H9 (cell line): ENCODE results near the gene FBXO27. TPM values are rescaled to one million over a fixed set of nuclear protein-coding genes. Genes with fewer than 3 reads are reported as not detected.

ENCODE experiments used
- DNase-seq: peaks from one replicate; pipeline ENCODE4 v3.0.0-alpha.2; 2017
- H2AFZ ChIP-seq: one replicate; pipeline ENCODE4 v1.6.1; 2013; ENCODE audit warnings: mild to moderate bottlenecking, low read length, control low read depth, moderate library complexity
- H2AK5ac ChIP-seq: 2 replicates; pipeline ENCODE4 v1.6.1; 2013; ENCODE audit warnings: low read length, control low read depth, mixed read lengths; ENCODE audit not compliant: insufficient read length
- H2BK120ac ChIP-seq: one replicate; pipeline ENCODE4 v1.6.1; 2013; ENCODE audit warnings: low read depth, mild to moderate bottlenecking, low read length, control low read depth, inconsistent platforms; ENCODE audit not compliant: poor library complexity, severe bottlenecking
- H2BK12ac ChIP-seq: 2 replicates; pipeline ENCODE4 v1.6.1; 2013; ENCODE audit warnings: low read length, control low read depth, mixed read lengths, low read depth; ENCODE audit not compliant: insufficient read length
- H2BK15ac ChIP-seq: 2 replicates; pipeline ENCODE4 v1.6.1; 2013; ENCODE audit warnings: low read depth, low read length, control low read depth
- H2BK20ac ChIP-seq: one replicate; pipeline ENCODE4 v1.6.1; 2013; ENCODE audit warnings: low read depth, mild to moderate bottlenecking, low read length, control low read depth, inconsistent platforms; ENCODE audit not compliant: poor library complexity, severe bottlenecking
- H2BK5ac ChIP-seq: 2 replicates; pipeline ENCODE4 v1.6.1; 2013; ENCODE audit warnings: low read length, control low read depth, mixed read lengths; ENCODE audit not compliant: insufficient read length
- H3K14ac ChIP-seq: 2 replicates; pipeline ENCODE4 v1.6.1; 2013; ENCODE audit warnings: low read length, control low read depth; ENCODE audit not compliant: insufficient read depth
- H3K18ac ChIP-seq: 2 replicates; pipeline ENCODE4 v1.6.1; 2013; ENCODE audit warnings: low read depth, mild to moderate bottlenecking, mixed read lengths, low read length, control low read depth; ENCODE audit not compliant: insufficient read length
- H3K23ac ChIP-seq: 2 replicates; pipeline ENCODE4 v1.6.1; 2013; ENCODE audit warnings: low read length, control low read depth, mixed read lengths, low read depth; ENCODE audit not compliant: insufficient read length
- H3K23me2 ChIP-seq: 2 replicates; pipeline ENCODE4 v1.6.1; 2013; ENCODE audit warnings: low read depth, mild to moderate bottlenecking, mixed read lengths, low read length, control low read depth; ENCODE audit not compliant: insufficient read length, poor library complexity, severe bottlenecking
- H3K27ac ChIP-seq: 2 replicates; pipeline ENCODE4 v1.5.1; 2013; ENCODE audit warnings: low read length, control low read depth, mixed read lengths, low read depth; ENCODE audit not compliant: insufficient read length
- H3K27me3 ChIP-seq: 2 replicates; pipeline ENCODE4 v1.6.1; 2013; ENCODE audit warnings: low read length, control low read depth, inconsistent platforms; ENCODE audit not compliant: insufficient read depth
- H3K4ac ChIP-seq: 2 replicates; pipeline ENCODE4 v1.6.1; 2013; ENCODE audit warnings: low read depth, mild to moderate bottlenecking, control low read depth, inconsistent platforms, low read length, moderate library complexity
- H3K4me1 ChIP-seq: 2 replicates; pipeline ENCODE4 v1.6.1; 2013; ENCODE audit warnings: low read length, control low read depth, inconsistent platforms; ENCODE audit not compliant: insufficient read depth
- H3K4me2 ChIP-seq: 2 replicates; pipeline ENCODE4 v1.6.1; 2013; ENCODE audit warnings: low read length, control low read depth, mixed read lengths; ENCODE audit not compliant: insufficient read length, insufficient read depth
- H3K56ac ChIP-seq: 2 replicates; pipeline ENCODE4 v1.6.1; 2013; ENCODE audit warnings: low read depth, mild to moderate bottlenecking, mixed read lengths, low read length, control low read depth; ENCODE audit not compliant: insufficient read length
- H3K79me1 ChIP-seq: 2 replicates; pipeline ENCODE4 v1.6.1; 2013; ENCODE audit warnings: low read depth, mild to moderate bottlenecking, moderate library complexity, low read length, control low read depth, inconsistent platforms; ENCODE audit not compliant: insufficient read depth, poor library complexity, severe bottlenecking
- H3K79me2 ChIP-seq: 2 replicates; pipeline ENCODE4 v1.6.1; 2013; ENCODE audit warnings: low read length, control low read depth, inconsistent platforms; ENCODE audit not compliant: insufficient read depth
- H3K9ac ChIP-seq: 2 replicates; pipeline ENCODE4 v1.6.1; 2013; ENCODE audit warnings: low read length, control low read depth, mixed read lengths; ENCODE audit not compliant: insufficient read length; ENCODE audit errors: extremely low read depth
- H3K9me3 ChIP-seq: one replicate; pipeline ENCODE4 v1.6.1; 2013; ENCODE audit warnings: low read depth, low read length, inconsistent platforms; ENCODE audit not compliant: control insufficient read depth
- H3T11ph ChIP-seq: one replicate; pipeline ENCODE4 v1.6.1; 2013; ENCODE audit warnings: mild to moderate bottlenecking, low read length, control low read depth, inconsistent platforms
- H4K20me1 ChIP-seq: one replicate; pipeline ENCODE4 v1.6.1; 2013; ENCODE audit not compliant: control insufficient read depth, insufficient read length, insufficient read depth
- H4K5ac ChIP-seq: 2 replicates; pipeline ENCODE4 v1.6.1; 2013; ENCODE audit warnings: low read depth, mild to moderate bottlenecking, mixed read lengths, low read length, control low read depth; ENCODE audit not compliant: insufficient read length
- H4K8ac ChIP-seq: replicated peaks from 2 replicates; pipeline ENCODE4 v1.6.1; 2013; ENCODE audit warnings: low read length, control low read depth, mixed read lengths, low read depth; ENCODE audit not compliant: insufficient read length
- H4K91ac ChIP-seq: 2 replicates; pipeline ENCODE4 v1.6.1; 2013; ENCODE audit warnings: low read depth, mild to moderate bottlenecking, moderate library complexity, mixed read lengths, low read length, control low read depth; ENCODE audit not compliant: insufficient read length
- H3K27ac Mint-ChIP-seq, 3 experiments: 2 replicates in 2 of 3; 3 replicates in 1 of 3; pipeline ENCODE4 v1.8.0; 2020 to 2021; ENCODE audit warnings: mixed read lengths in 3 of 3, mild to moderate bottlenecking in 1 of 3, moderate library complexity in 1 of 3
- H3K27me3 Mint-ChIP-seq: 2 replicates; pipeline ENCODE4 v1.8.0; 2021; ENCODE audit warnings: low read depth, mild to moderate bottlenecking, moderate library complexity, mixed read lengths
- H3K36me3 Mint-ChIP-seq, 3 experiments: 2 replicates in 2 of 3; 3 replicates in 1 of 3; pipeline ENCODE4 v1.8.0; 2020 to 2021; ENCODE audit warnings: low read depth in 3 of 3, mixed read lengths in 3 of 3; ENCODE audit not compliant: insufficient read depth in 1 of 3
- H3K4me1 Mint-ChIP-seq, 2 experiments: 2 replicates each; pipeline ENCODE4 v1.8.0; 2020; ENCODE audit warnings: mixed read lengths in 2 of 2
- H3K4me3 Mint-ChIP-seq, 2 experiments: 2 replicates in 1 of 2; 3 replicates in 1 of 2; pipeline ENCODE4 v1.8.0; 2020 to 2021; ENCODE audit warnings: mild to moderate bottlenecking in 2 of 2, mixed read lengths in 2 of 2, moderate library complexity in 1 of 2
- H3K9me3 Mint-ChIP-seq, 2 experiments: 2 replicates in 1 of 2; 3 replicates in 1 of 2; pipeline ENCODE4 v1.8.0; 2020; ENCODE audit warnings: mild to moderate bottlenecking in 2 of 2, mixed read lengths in 2 of 2, moderate library complexity in 1 of 2
- CTCF ChIP-seq: fragments of 200-600 bp; sonication (generic); conservative IDR thresholded peaks from 3 replicates; pipeline ENCODE4 v1.8.0; 2021; ENCODE audit warnings: antibody characterized with exemption, mild to moderate bottlenecking
- WGBS: extraction: QIAGEN DNeasy Blood & Tissue Kit; methylation state at CpG from one replicate; pipeline ENCODE4 v1.1.7; 2013; ENCODE audit warnings: missing lambda C conversion rate, low lambda C conversion rate, mixed read lengths; ENCODE audit not compliant: insufficient read length; ENCODE audit errors: extremely low coverage; 5-methylcytosine and 5-hydroxymethylcytosine counted together
- long read RNA-seq: library from polyadenylated mRNA; unstranded; transcript quantifications from one replicate; pipeline ENCODE4 v2.0.0, GENCODE V29; 2020
- total RNA-seq: library from RNA; stranded (reverse); gene quantifications from 2 replicates; pipeline ENCODE4 v1.2.1, GENCODE V29; 2021

The FBXO27 gene
- 14.5 and 16.7 TPM in 2 replicates for total RNA-seq
- long read RNA-seq, partial matches to known transcripts = 6 of 10 reads
- long read RNA-seq, other reads (novel, unspliced or antisense) = 4 of 10 reads

DNA sequence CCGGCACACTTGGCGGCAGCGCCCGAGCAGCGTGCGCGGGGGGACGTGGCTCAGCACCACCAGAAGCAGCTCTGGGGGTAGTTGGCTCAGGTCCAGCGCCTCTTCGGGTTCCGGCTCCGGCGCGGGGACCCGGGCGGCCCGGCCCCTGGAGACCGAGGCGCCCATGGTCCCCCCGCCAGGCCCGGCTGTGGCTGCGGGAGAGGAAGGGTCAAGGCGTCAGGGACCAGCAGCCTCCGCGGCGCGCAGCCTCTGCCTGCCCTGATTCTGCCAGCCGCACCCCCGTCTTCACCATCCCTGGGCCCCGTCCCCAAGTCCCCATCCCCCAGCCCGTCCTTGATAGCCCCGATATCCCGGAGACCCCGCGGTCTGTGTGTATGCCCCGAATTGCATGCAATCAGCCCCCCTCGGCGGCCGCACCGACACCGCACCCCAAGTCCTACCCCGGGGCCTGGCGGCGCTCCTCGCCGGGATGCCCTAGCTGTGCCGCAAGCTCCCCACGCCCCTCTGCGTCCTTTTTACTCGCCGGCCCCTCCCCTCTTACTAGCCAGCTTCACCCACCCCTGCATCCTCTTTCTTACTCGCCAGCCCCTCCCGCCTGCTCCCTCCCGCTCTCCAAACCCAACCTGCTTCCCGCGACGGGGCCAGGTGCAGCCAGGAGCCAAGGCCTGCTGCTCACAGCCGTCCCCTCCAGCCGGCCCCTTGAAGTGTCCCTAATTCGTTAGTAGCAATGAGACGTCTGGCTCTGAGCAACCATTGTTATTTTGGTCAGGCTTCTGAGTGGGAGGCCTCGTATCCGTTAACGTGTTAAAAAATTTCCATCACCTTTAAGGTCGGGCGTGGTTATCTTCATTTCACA lies at the start of gene FBXO27:
TSS of gene FBXO27 (minus strand) at position 487 of the 856 bp plus-strand sequence. CDS start at position 165, 322 bp downstream.
- no peak within 1 kb of the TSS for H2BK12ac ChIP-seq
- H3K4me1 Mint-ChIP-seq = peaks cover 7 to 11% of the 10 kb centered on the region in 2 experiments; a peak in 2 of 4 replicates
- peaks cover 5% of the 10 kb centered on the region for H3K9me3 ChIP-seq
- no peak within 1 kb of the TSS for H4K5ac ChIP-seq
- H3K27ac ChIP-seq = no peak within 1 kb of the TSS
- no peaks in the 10 kb centered on the region for H4K20me1 ChIP-seq
- no peak within 1 kb of the TSS for H2BK15ac ChIP-seq
- H2BK20ac ChIP-seq = no peak within 1 kb of the TSS
- no peak within 1 kb of the TSS for H4K91ac ChIP-seq
- H3K18ac ChIP-seq = peak within 1 kb of the TSS; percentile 61
- H3K27me3 ChIP-seq = no peaks in the 10 kb centered on the region; the same call in 1 of the 2 replicates
- no peak within 1 kb of the TSS for H3K56ac ChIP-seq
- no peak within 1 kb of the TSS for H3T11ph ChIP-seq
- no peak; the same call in 2 of the 3 replicates for TF ChIP-seq CTCF
- no peak within 1 kb of the TSS for H3K4ac ChIP-seq
- H3K9me3 Mint-ChIP-seq = peaks cover 6% of the 10 kb centered on the region in 2 experiments
- H2BK5ac ChIP-seq = no peak within 1 kb of the TSS
- H3K79me1 ChIP-seq = no peaks in the 10 kb centered on the region
- H3K36me3 Mint-ChIP-seq = peaks cover 14 to 24% (median 14%) of the 10 kb centered on the region in 3 experiments
- H2BK120ac ChIP-seq = no peak within 1 kb of the TSS
- H4K8ac ChIP-seq = no peak within 1 kb of the TSS
- H3K4me3 Mint-ChIP-seq = peak within 1 kb of the TSS; percentile 72 to 85
- no peak within 1 kb of the TSS for H2AFZ ChIP-seq
- H3K79me2 ChIP-seq = no peaks in the 10 kb centered on the region
- H3K27ac Mint-ChIP-seq = peak within 1 kb of the TSS; percentile 34 to 83 (median 66); a peak in 4 of 7 replicates
- no peak within 1 kb of the TSS; the same call in 1 of the 2 replicates for H3K14ac ChIP-seq
- H3K4me1 ChIP-seq = no peaks in the 10 kb centered on the region; the same call in 1 of the 2 replicates
- H2AK5ac ChIP-seq = no peak within 1 kb of the TSS
- H3K27me3 Mint-ChIP-seq = peaks cover 12% of the 10 kb centered on the region
- H3K4me2 ChIP-seq = peak within 1 kb of the TSS; percentile 76
- no CpG with 5 or more reads among the region's 66 CpGs for WGBS
- peaks cover 8% of the 10 kb centered on the region for H3K23me2 ChIP-seq
- H3K23ac ChIP-seq = no peak within 1 kb of the TSS
- no peak within 1 kb of the TSS for H3K9ac ChIP-seq
- DNase-seq = peak; percentile 94
